GM18517 (cell line): ENCODE results near the gene ELAVL2.

Experiments
- ATAC-seq: cut with Tn5 transposase; IDR thresholded peaks from one replicate; pipeline ENCODE4 v1.9.1; 2021; ENCODE audit warnings: mild to moderate bottlenecking, moderate library complexity; ENCODE audit not compliant: unreplicated experiment

ELAVL2 gene

GRCh38 chr9:23822261-23823169 lies 3.5 kb downstream of the ELAVL2 start:
- ATAC-seq, result no peak

GRCh38 chr9:23821375-23822181 lies 4.5 kb downstream of the ELAVL2 start:
- ATAC-seq, result no peak

- ATAC-seq, result no peak
These were observed 5.3 kb downstream of the ELAVL2 start for GRCh38 chr9:23820451-23821374.

GRCh38 chr9:23819403-23819802 lies 6.6 kb downstream of the ELAVL2 start:
- no peak for ATAC-seq

GRCh38 chr9:23814243-23814642 lies 11.8 kb downstream of the ELAVL2 start:
- ATAC-seq, result no peak

- ATAC-seq, result no peak
These were observed 13.4 kb downstream of the ELAVL2 start for GRCh38 chr9:23812673-23813072.

- ATAC-seq, result no peak
These were observed 14.4 kb downstream of the ELAVL2 start for GRCh38 chr9:23811633-23812032.

GRCh38 chr9:23803216-23803615 lies 22.8 kb downstream of the ELAVL2 start:
- no peak for ATAC-seq

GRCh38 chr9:23801523-23801922 lies 24.5 kb downstream of the ELAVL2 start:
- no peak for ATAC-seq

GRCh38 chr9:23799521-23799920 lies 26.5 kb downstream of the ELAVL2 start:
- no peak for ATAC-seq

GRCh38 chr9:23798325-23798724 lies 27.7 kb downstream of the ELAVL2 start:
- no peak for ATAC-seq

- no peak for ATAC-seq
These were observed 29.8 kb downstream of the ELAVL2 start for GRCh38 chr9:23796209-23796608.

- no peak for ATAC-seq
These were observed 35.4 kb downstream of the ELAVL2 start for GRCh38 chr9:23790351-23791260.

GRCh38 chr9:23789529-23790254 lies 36.3 kb downstream of the ELAVL2 start:
- ATAC-seq, result no peak

GRCh38 chr9:23784962-23785361 lies 41.1 kb downstream of the ELAVL2 start:
- no peak for ATAC-seq

GRCh38 chr9:23783509-23783908 lies 42.5 kb downstream of the ELAVL2 start:
- no peak for ATAC-seq

- ATAC-seq, result no peak
These were observed 46.8 kb downstream of the ELAVL2 start for GRCh38 chr9:23779220-23779619.

GRCh38 chr9:23777328-23777727 lies 48.7 kb downstream of the ELAVL2 start:
- no peak for ATAC-seq

GRCh38 chr9:23775549-23775948 lies 50.5 kb downstream of the ELAVL2 start:
- no peak for ATAC-seq
